Naive thymus-derived CD8-positive, alpha-beta T cell (primary cell): ENCODE results near the gene KNSTRN. TPM values are rescaled to one million over a fixed set of nuclear protein-coding genes. Genes with fewer than 3 reads are reported as not detected.

Source experiments
- ATAC-seq, 2 donors: fragments of 150-1000 bp; cut with Tn5 transposase in 1 of 2; sonication (Bioruptor Pico), chemical (Tn5 transposase) in 1 of 2; 1 replicate in 1 of 2; 2 replicates in 1 of 2; pipeline ENCODE4 v1.10.0; 2021; ENCODE audit warnings: mild to moderate bottlenecking in 2 of 2, moderate library complexity in 2 of 2
- POLR2A ChIA-PET: fragments of 350-600 bp; sonication (Branson Sonifier 250); formaldehyde crosslinking; loops from one replicate; lab custom pipeline; 2021; ENCODE audit warnings: antibody characterized with exemption; lab: Charles Lee
- DNase-seq, 10 donors: peaks; one replicate each; pipeline versions ENCODE4 v3.0.0 to v3.0.0-alpha.2; 2020 to 2022
- H3K27ac Mint-ChIP-seq, 10 donors: one replicate each; pipeline ENCODE4 v1.8.0; 2020 to 2022; ENCODE audit warnings: mild to moderate bottlenecking in 10 of 10, mixed read lengths in 10 of 10, moderate library complexity in 4 of 10, inconsistent platforms in 1 of 10
- H3K27me3 Mint-ChIP-seq, 5 donors: one replicate each; pipeline ENCODE4 v1.8.0; 2021 to 2022; ENCODE audit warnings: mixed read lengths in 5 of 5
- H3K36me3 Mint-ChIP-seq, 3 donors: one replicate each; pipeline ENCODE4 v1.8.0; 2020 to 2022; ENCODE audit warnings: mixed read lengths in 3 of 3, mild to moderate bottlenecking in 2 of 3, inconsistent platforms in 1 of 3
- H3K4me1 Mint-ChIP-seq, 4 donors: one replicate each; pipeline ENCODE4 v1.8.0; 2021 to 2022; ENCODE audit warnings: mixed read lengths in 4 of 4
- H3K4me3 Mint-ChIP-seq, 10 donors: one replicate each; pipeline ENCODE4 v1.8.0; 2020 to 2022; ENCODE audit warnings: mild to moderate bottlenecking in 10 of 10, mixed read lengths in 10 of 10, moderate library complexity in 6 of 10, inconsistent platforms in 1 of 10
- H3K9me3 Mint-ChIP-seq, 9 donors: one replicate each; pipeline ENCODE4 v1.8.0; 2020 to 2022; ENCODE audit warnings: mixed read lengths in 9 of 9, mild to moderate bottlenecking in 3 of 9, inconsistent platforms in 1 of 9, moderate library complexity in 1 of 9
- polyA plus RNA-seq, 3 donors: library from polyadenylated mRNA; unstranded; fragments of 300-500 nt; fragmentation: Illumina TruSeq; gene quantifications; one replicate each; pipeline ENCODE4 v1.2.3, GENCODE V29; 2021
- total RNA-seq, 8 experiments: library from RNA in 2 of 8; stranded (reverse) in 2 of 8; gene quantifications; one replicate each; pipeline ENCODE4 v1.2.3 and lab custom pipeline; 2021 to 2026

The KNSTRN gene
- total and polyA plus RNA-seq, 5 experiments from 2014 or later = 2.1 to 8.8 (median 2.8) TPM

DNA sequence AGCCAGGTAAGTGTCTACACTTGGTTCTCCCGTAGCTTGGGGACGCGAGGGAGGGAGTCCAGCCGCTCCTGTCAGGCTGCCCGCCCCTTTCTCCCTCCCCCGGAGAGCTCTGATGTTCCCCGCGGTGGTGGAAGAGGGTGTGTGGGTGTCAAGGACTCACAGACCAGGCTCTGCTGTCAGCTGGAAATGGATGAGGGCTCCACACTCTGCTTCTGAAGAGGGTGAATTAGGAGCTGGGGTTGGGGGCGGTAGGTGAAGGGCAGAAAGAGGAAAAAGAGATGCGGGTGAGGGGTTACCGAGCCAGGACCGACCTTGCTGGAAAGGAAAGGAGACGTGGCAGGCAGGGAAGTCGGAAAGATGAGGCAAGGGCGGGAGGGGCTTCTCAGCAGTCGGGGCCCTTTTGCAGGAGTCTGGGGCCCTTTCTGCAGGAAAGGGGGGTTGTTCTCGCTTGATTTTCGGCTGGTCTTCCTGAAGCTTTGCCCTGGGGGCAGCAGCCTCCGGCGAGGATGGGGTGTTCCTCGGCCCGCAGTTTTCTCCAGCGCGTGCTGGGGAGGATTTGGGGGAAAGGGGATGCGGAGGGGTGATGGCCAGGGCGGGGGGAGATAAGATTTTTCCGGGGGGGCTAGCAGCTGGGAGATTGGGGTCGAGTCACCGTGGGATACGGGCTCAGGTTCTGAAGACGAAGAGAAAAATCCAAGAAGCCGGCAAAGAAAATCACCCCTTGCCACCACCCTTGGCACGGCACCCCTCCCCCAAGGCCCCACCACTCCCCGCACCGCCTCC, 57.6 kb downstream of the KNSTRN start:
- POLR2A ChIA-PET = interaction anchor here (0.7 to 6.9 kb wide), 15 partner anchors 13 to 132 kb away, joined by 3 to 92 read pairs (median 6); partner anchors contain the start of genes CCDC32, IVD, KNSTRN and PLCB2
- H3K4me1 Mint-ChIP-seq = peaks cover 47 to 67% (median 63%) of the 10 kb centered on the region in 4 donors
- no peak for ATAC-seq

DNA sequence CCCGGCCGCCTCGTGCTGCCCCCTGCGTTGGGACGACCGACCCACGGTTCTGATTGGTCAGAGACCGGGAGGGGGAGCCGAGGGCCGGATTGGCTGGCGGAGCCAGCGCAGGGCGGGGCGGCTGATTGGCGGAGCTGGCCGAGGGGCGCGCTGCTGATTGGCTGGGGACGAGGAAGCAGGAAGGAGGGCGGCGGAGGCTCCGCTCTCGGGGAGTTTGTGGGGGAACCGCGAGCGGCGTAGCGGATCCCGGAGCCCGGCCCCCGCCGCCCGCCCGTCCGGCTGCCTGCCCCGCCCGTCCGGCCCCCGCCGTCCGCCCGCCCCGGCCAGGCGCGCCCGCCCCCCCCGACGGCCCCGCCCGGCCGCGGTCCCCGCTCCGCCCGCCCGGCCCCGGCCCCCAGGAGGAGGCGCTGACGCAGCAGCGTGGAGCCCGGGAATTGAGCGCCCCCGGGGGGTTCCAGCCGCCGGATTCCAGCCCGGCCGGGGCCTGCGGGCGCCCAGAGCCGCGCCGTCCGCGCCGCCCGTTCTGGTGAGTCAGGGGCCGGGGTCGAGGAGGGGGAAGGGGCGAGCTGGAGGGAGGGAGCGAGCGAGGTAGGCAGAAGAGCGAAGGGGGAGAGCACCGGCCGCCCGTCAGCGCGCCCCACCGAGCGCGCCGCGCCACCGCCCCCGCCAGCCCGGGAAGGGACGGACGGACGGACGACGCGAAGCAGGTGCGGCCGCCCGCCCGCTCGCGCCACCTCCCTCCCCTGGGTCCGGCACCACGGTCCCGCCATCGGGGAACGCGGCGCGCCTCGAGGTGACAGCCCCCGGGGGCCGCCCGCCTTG, 58.4 kb downstream of the KNSTRN start, which contains the start of gene BAHD1:
Gene BAHD1, plus strand, starts transcription at position 211 of the 822 bp plus-strand sequence. CDS start 17,512 bp downstream, outside the sequence.
- Mint-ChIP-seq H3K9me3 (no peaks in the 10 kb centered on the region), H3K27me3 (peaks cover 4 to 36% (median 14%) of the 10 kb centered on the region in 5 donors), H3K36me3 (peaks cover 0 to 2% (median 0%) of the 10 kb centered on the region in 3 donors), H3K4me1 (peaks cover 46 to 67% (median 63%) of the 10 kb centered on the region in 4 donors), H3K4me3 (peak within 1 kb of the TSS; percentile 85 to 97 (median 94)), H3K27ac (peak within 1 kb of the TSS in 9 of 10 donors; percentile 75 to 94 (median 89))
- POLR2A ChIA-PET = interaction anchor here (0.5 to 6.9 kb wide), 15 partner anchors 12 to 133 kb away, joined by 3 to 92 read pairs (median 6); partner anchors contain the start of genes CCDC32, CHST14, INAFM2 and IVD
- ATAC-seq = peak; percentile 85 to 88
- DNase-seq = peak; percentile 90 to 96 (median 92)

More for the DNA sequence above, 57.6 kb downstream of the KNSTRN start:
- Mint-ChIP-seq H3K36me3 (no peaks in the 10 kb centered on the region), H3K27ac (peak overlapping the region in 9 of 10 donors; percentile 64 to 94 (median 81)), H3K4me3 (peak overlapping the region; percentile 80 to 95 (median 90)), H3K27me3 (peaks cover 7 to 36% (median 18%) of the 10 kb centered on the region in 5 donors), H3K9me3 (no peaks in the 10 kb centered on the region)
- peak in 3 of 10 donors; percentile 28 to 30 (median 29) for DNase-seq

DNA sequence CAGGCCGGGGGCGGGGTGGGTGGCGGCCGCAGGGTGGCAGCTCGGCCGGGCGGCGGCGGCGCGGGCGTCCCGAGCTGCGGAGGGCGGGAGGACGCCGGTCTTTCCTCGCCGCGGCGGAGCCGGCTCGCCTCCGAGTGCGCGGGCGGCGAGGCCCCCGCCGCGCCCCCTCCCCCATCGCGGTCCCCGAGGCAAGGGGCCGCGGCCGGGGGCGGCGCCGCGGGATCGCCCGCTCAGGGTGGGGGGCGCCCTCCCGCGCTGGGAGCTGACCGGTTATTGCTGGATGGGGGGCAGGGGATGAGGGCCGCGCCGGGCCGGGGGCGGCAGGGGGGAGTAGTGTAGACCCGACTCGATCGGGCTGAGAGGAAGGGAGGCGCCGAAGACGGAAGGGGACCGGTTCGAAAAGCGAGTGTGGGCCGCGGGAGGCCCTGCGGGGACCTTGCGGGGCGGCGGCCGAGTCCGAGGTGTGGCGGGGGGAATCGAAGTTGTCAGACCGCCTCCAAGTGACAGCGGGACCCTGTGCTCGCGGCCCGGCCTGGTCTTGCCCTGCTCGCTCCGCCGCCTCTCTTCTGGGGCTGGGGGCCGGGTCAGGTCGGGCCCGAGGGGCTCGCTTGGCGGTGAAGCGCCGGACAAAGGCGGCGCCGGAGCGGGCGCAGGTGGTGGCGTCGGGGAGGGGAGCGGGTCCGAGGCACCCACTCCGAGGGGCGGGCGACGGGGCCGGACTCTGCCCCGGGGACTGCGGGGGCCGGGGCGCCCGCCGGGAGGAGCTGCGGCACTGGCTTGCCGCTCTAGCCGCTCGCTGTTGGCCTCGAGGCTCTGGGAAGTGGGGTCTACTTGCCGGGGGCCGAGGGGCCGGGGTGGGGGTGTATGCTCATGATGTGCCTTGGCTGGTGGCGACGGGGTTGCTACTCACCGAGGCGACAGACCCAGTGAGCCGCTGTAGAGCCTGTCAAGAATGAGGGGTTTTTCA, 59.3 kb downstream of the KNSTRN start:
- peak in 3 of 10 donors; percentile 22 to 30 (median 22) for DNase-seq
- ATAC-seq = peak; percentile 7 to 11
- POLR2A ChIA-PET = interaction anchor here (0.5 to 6.9 kb wide), 14 partner anchors 11 to 127 kb away, joined by 3 to 92 read pairs (median 5); partner anchors contain the start of genes CCDC32, CHST14, INAFM2 and IVD
- peaks cover 4 to 32% (median 14%) of the 10 kb centered on the region in 5 donors for H3K27me3 Mint-ChIP-seq
- H3K36me3 Mint-ChIP-seq = peaks cover 0 to 2% (median 1%) of the 10 kb centered on the region in 3 donors
- H3K4me3 Mint-ChIP-seq = peak overlapping the region; percentile 85 to 97 (median 92)
- peak overlapping the region; percentile 53 to 95 (median 90) for H3K27ac Mint-ChIP-seq
- H3K4me1 Mint-ChIP-seq = peaks cover 43 to 67% (median 59%) of the 10 kb centered on the region in 4 donors
- no peaks in the 10 kb centered on the region for H3K9me3 Mint-ChIP-seq

DNA sequence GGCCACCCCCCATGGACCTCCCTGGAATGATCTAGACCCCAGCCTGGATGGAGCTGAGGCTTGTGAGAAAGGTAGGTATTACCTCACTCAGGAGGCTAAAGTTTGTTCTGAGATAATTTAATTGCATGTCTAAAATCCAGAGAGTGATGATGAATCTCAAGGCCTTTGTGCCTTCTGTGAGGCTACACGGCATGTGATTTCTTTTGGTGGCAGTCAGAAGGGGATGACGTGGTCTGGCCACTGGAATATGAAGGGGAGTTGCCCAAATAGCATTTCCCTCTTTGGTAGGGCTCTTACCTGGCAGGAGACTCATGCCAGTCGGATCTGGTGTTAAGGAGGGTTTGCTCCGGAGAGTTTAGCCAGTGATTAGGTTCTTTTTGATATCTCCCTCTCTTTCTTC, 60.7 kb downstream of the KNSTRN start:
- Mint-ChIP-seq H3K36me3 (peaks cover 0 to 4% (median 1%) of the 10 kb centered on the region in 3 donors), H3K4me1 (peaks cover 40 to 65% (median 53%) of the 10 kb centered on the region in 4 donors), H3K27me3 (peaks cover 4 to 18% (median 7%) of the 10 kb centered on the region in 5 donors), H3K27ac (peak overlapping the region; percentile 24 to 95 (median 89)), H3K9me3 (no peaks in the 10 kb centered on the region), H3K4me3 (peak overlapping the region; percentile 85 to 97 (median 90))
- ATAC-seq = no peak
- POLR2A ChIA-PET = interaction anchor here (0.8 to 6.9 kb wide), 7 partner anchors 9 to 126 kb away, joined by 3 to 92 read pairs (median 3); partner anchors contain the start of gene RPUSD2
- DNase-seq = no peak

DNA sequence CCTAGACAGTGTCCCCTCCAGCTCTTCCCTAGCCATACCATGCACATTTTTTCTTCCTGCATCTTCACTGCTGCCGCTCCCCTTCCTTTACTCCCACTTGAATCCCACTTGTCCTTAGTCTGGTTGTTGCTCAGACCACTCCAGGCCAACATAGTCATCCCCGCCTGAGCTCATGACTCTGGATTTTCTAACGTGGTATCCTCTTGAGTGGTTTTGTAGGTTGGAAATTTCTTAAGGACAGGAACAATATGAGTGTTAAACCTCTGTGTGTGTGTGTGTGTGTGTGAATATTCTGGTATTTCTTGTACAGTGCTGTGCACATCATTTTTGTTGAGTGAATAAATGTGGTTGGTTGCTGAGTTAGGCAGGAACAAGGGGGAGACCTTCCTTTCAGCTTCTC, 61.3 kb downstream of the KNSTRN start:
- H3K4me3 Mint-ChIP-seq = peak overlapping the region; percentile 85 to 97 (median 90)
- H3K4me1 Mint-ChIP-seq = peaks cover 38 to 67% (median 54%) of the 10 kb centered on the region in 4 donors
- H3K9me3 Mint-ChIP-seq = no peaks in the 10 kb centered on the region
- DNase-seq = no peak
- peaks cover 0 to 12% (median 1%) of the 10 kb centered on the region in 5 donors for H3K27me3 Mint-ChIP-seq
- no peak for ATAC-seq
- peaks cover 0 to 6% (median 1%) of the 10 kb centered on the region in 3 donors for H3K36me3 Mint-ChIP-seq
- peak overlapping the region in 9 of 10 donors; percentile 10 to 90 (median 61) for H3K27ac Mint-ChIP-seq
- POLR2A ChIA-PET = interaction anchor here (0.9 to 6.9 kb wide), 3 partner anchors 9 to 24 kb away, joined by 3 to 92 read pairs (median 33); no protein-coding TSS in a partner anchor

Other genes with a start within 250 kb of the KNSTRN start
- under 1 TPM; 0.49 to 0.77 TPM for gene BUB1B, start 221.7 kb upstream of the KNSTRN start, total RNA-seq
- gene BUB1B, start 221.7 kb upstream of the KNSTRN start, polyA plus RNA-seq = under 1 TPM in 1 of 3 donors, not detected in 2; 0.54 TPM
- not detected for gene PAK6, start 143.7 kb upstream of the KNSTRN start, total RNA-seq
- gene PAK6, start 143.7 kb upstream of the KNSTRN start, polyA plus RNA-seq = 1 to 10 TPM in 1 of 3 donors, not detected in 2; 1.1 TPM
- under 1 TPM in 1 of 2 experiments, not detected in 1; 0.31 TPM for gene ANKRD63, start 99.7 kb upstream of the KNSTRN start, total RNA-seq
- under 1 TPM in 1 of 3 donors, not detected in 2; 0.20 TPM for gene ANKRD63, start 99.7 kb upstream of the KNSTRN start, polyA plus RNA-seq
- 100 to 1,000 TPM; 156 to 166 TPM for gene PLCB2, start 74.8 kb upstream of the KNSTRN start, total RNA-seq
- 10 to 100 TPM; 14.5 to 23.0 (median 22.2) TPM for gene PLCB2, start 74.8 kb upstream of the KNSTRN start, polyA plus RNA-seq
- gene INAFM2, start 59.0 kb upstream of the KNSTRN start, total RNA-seq = 1 to 10 TPM; 6.2 to 8.1 TPM
- 1 to 10 TPM in 2 of 3 donors, under 1 TPM in 1; 0.69 to 2.5 (median 1.9) TPM for gene INAFM2, start 59.0 kb upstream of the KNSTRN start, polyA plus RNA-seq
- gene CCDC9B, start 41.8 kb upstream of the KNSTRN start, total RNA-seq = 1 to 10 TPM; 1.4 to 1.5 TPM
- gene CCDC9B, start 41.8 kb upstream of the KNSTRN start, polyA plus RNA-seq = under 1 TPM in 2 of 3 donors, not detected in 1; 0.08 to 0.62 TPM
- gene PHGR1, start 31.7 kb upstream of the KNSTRN start, total RNA-seq = not detected
- gene PHGR1, start 31.7 kb upstream of the KNSTRN start, polyA plus RNA-seq = not detected
- under 1 TPM; 0.31 to 0.52 TPM for gene DISP2, start 24.5 kb upstream of the KNSTRN start, total RNA-seq
- under 1 TPM; 0.02 to 0.73 (median 0.42) TPM for gene DISP2, start 24.5 kb upstream of the KNSTRN start, polyA plus RNA-seq
- 100 to 1,000 TPM; 120 TPM for gene IVD, start 23.1 kb downstream of the KNSTRN start, total RNA-seq
- 10 to 100 TPM; 48.2 to 77.7 (median 49.5) TPM for gene IVD, start 23.1 kb downstream of the KNSTRN start, polyA plus RNA-seq
- gene BAHD1, start 58.2 kb downstream of the KNSTRN start, total RNA-seq = 10 to 100 TPM; 37.1 to 37.6 TPM
- 1 to 10 TPM; 1.5 to 3.3 (median 1.7) TPM for gene BAHD1, start 58.2 kb downstream of the KNSTRN start, polyA plus RNA-seq
- gene CHST14, start 88.3 kb downstream of the KNSTRN start, total RNA-seq = 1 to 10 TPM; 8.2 to 9.8 TPM
- 1 to 10 TPM in 1 of 3 donors, under 1 TPM in 2; 0.74 to 1.2 (median 0.77) TPM for gene CHST14, start 88.3 kb downstream of the KNSTRN start, polyA plus RNA-seq
- 10 to 100 TPM; 31.7 to 31.8 TPM for gene CCDC32, start 182.3 kb downstream of the KNSTRN start, total RNA-seq
- 10 to 100 TPM; 40.4 to 43.2 (median 40.5) TPM for gene CCDC32, start 182.3 kb downstream of the KNSTRN start, polyA plus RNA-seq
- 10 to 100 TPM; 15.6 to 15.7 TPM for gene RPUSD2, start 186.6 kb downstream of the KNSTRN start, total RNA-seq
- 10 to 100 TPM; 18.7 to 23.3 (median 22.2) TPM for gene RPUSD2, start 186.6 kb downstream of the KNSTRN start, polyA plus RNA-seq
- gene KNL1, start 211.5 kb downstream of the KNSTRN start, total RNA-seq = under 1 TPM; 0.14 to 0.21 TPM
- under 1 TPM in 1 of 3 donors, not detected in 2; 0.03 TPM for gene KNL1, start 211.5 kb downstream of the KNSTRN start, polyA plus RNA-seq